Neural progenitor cell (in vitro differentiated cells): ENCODE results near the gene HFE. TPM values are rescaled to one million over a fixed set of nuclear protein-coding genes. Genes with fewer than 3 reads are reported as not detected.
"Not testable (repeated sequence)": the region's sequence is repeated elsewhere in the genome, so short reads cannot be mapped to it uniquely, and the experiment has no call there.

Source experiments
- DNase-seq: peaks from one replicate; pipeline ENCODE4 v3.0.0-alpha.2; 2016; ENCODE audit warnings: low spot score
- H2AFZ ChIP-seq: fragments of 200-600 bp; sonication (generic); replicated peaks from 2 replicates; pipeline ENCODE4 v1.6.1; 2016; ENCODE audit warnings: antibody characterized with exemption
- H3F3A ChIP-seq: fragments of 200-600 bp; sonication (generic); 2 replicates; pipeline ENCODE4 v1.6.1; 2016; ENCODE audit warnings: antibody characterized with exemption, low read depth
- H3K27ac ChIP-seq: fragments of 200-600 bp; sonication (generic); 2 replicates; pipeline ENCODE4 v1.5.1; 2016; ENCODE audit warnings: mild to moderate bottlenecking
- H3K27me3 ChIP-seq: fragments of 200-600 bp; sonication (generic); 2 replicates; pipeline ENCODE4 v1.6.1; 2016; ENCODE audit warnings: mild to moderate bottlenecking, moderate library complexity
- H3K36me3 ChIP-seq: fragments of 200-600 bp; sonication (generic); 2 replicates; pipeline ENCODE4 v1.5.1; 2016
- H3K4me1 ChIP-seq: fragments of 200-600 bp; sonication (generic); 2 replicates; pipeline ENCODE4 v1.6.1; 2016; ENCODE audit warnings: mixed run types
- H3K4me2 ChIP-seq: fragments of 200-600 bp; sonication (generic); 2 replicates; pipeline ENCODE4 v1.6.1; 2016
- H3K4me3 ChIP-seq: fragments of 200-600 bp; sonication (generic); 2 replicates; pipeline ENCODE4 v1.5.1; 2016
- H3K79me2 ChIP-seq: fragments of 200-600 bp; sonication (generic); 2 replicates; pipeline ENCODE4 v1.6.1; 2016; ENCODE audit warnings: low read depth
- H3K9ac ChIP-seq: fragments of 200-600 bp; sonication (generic); 2 replicates; pipeline ENCODE4 v1.6.1; 2016
- H3K9me3 ChIP-seq: fragments of 200-600 bp; sonication (generic); 2 replicates; pipeline ENCODE4 v1.5.1; 2016; ENCODE audit warnings: low read depth
- H4K20me1 ChIP-seq: fragments of 200-600 bp; sonication (generic); 2 replicates; pipeline ENCODE4 v1.6.1; 2016; ENCODE audit warnings: low read depth
- H3K27ac Mint-ChIP-seq: 3 replicates; pipeline ENCODE4 v1.8.0; 2021; ENCODE audit warnings: mixed read lengths
- H3K27me3 Mint-ChIP-seq: 2 replicates; pipeline ENCODE4 v1.8.0; 2022; ENCODE audit warnings: low read depth, mild to moderate bottlenecking, inconsistent platforms, moderate library complexity, mixed read lengths; ENCODE audit not compliant: insufficient read depth
- H3K36me3 Mint-ChIP-seq: 3 replicates; pipeline ENCODE4 v1.8.0; 2021; ENCODE audit warnings: mixed read lengths
- H3K4me1 Mint-ChIP-seq: 3 replicates; pipeline ENCODE4 v1.8.0; 2021; ENCODE audit warnings: mixed read lengths
- H3K4me3 Mint-ChIP-seq: 3 replicates; pipeline ENCODE4 v1.8.0; 2021; ENCODE audit warnings: mild to moderate bottlenecking, moderate library complexity, mixed read lengths
- H3K9me3 Mint-ChIP-seq: 3 replicates; pipeline ENCODE4 v1.8.0; 2020; ENCODE audit warnings: mixed read lengths
- EZH2 ChIP-seq: fragments of 200-600 bp; sonication (generic); IDR thresholded peaks from 2 replicates; pipeline ENCODE4 v1.6.1; 2017; ENCODE audit warnings: antibody characterized with exemption, mild to moderate bottlenecking, moderate library complexity
- EZH2phosphoT487 ChIP-seq: fragments of 200-600 bp; sonication (generic); IDR thresholded peaks from 2 replicates; pipeline ENCODE4 v1.6.1; 2017; ENCODE audit warnings: antibody characterized with exemption
- total RNA-seq: library from RNA; depleted of rRNA; stranded (reverse); fragments of >200 nt; gene quantifications from 2 replicates; pipeline ENCODE4 v1.2.3, GENCODE V29; 2015; ENCODE audit warnings: low replicate concordance
- TF ChIP-seq, protein P1 (sequence below): fragments of 200-600 bp; sonication (generic); IDR thresholded peaks from 2 replicates; pipeline ENCODE4 v1.5.1; 2017; ENCODE audit warnings: antibody characterized with exemption, mild to moderate bottlenecking

Gene HFE
- total RNA-seq, 1 donor from 2014 or later: 0.43 TPM

DNA sequence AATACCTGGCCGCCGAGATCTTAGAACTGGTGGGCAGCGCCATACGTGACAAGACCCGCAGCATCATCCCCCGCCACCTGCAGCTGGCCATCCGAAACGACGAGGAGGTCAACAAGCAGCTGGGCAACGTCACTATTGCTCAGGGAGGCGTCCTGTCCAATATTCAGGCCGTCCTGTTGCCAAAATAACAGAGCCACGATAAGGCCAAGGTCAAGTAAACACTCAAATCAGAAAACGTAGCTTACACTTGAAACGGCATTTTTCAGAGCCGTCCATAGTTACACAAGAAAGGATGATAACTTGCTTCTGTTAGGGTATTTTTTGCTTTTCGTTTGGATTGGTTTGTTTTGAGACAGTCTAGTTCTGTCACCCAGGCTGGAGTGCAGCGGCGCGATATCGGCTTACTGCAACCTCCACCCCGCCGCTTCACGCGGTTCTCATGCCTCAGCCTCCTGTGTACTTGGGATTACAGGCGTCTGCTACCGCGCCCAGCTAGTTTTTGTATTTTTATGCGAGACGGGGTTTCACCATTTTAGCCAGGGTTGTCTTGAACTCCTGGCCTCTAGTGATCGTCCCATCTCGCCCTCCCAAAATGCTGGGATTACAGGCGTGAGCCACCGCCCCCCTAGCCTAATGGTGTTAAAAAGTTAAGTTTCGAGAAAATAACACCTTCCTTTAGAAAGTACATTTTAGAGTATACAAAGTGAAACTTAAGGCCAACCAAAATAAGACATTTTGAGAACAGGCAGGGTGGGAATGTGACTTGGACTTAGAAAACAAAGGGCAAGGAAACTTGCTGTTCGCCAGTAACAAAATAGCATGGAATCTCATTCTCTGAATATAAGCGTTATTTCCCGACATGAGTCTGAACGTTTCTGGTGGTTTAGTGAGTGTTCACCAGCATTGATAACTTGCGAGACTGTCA lies 42.8 kb upstream of the HFE start:
- H3K4me2 ChIP-seq: no peak overlapping the region
- no peaks in the 10 kb centered on the region for H3K36me3 ChIP-seq
- peaks cover 4% of the 10 kb centered on the region for H3K27me3 Mint-ChIP-seq
- peaks cover 11% of the 10 kb centered on the region for H3K36me3 Mint-ChIP-seq
- H3K9me3 Mint-ChIP-seq: peaks cover 24% of the 10 kb centered on the region
- no peaks in the 10 kb centered on the region for H3K9me3 ChIP-seq
- H2AFZ ChIP-seq: no peak overlapping the region
- peak overlapping the region; percentile 38 for H3K4me3 Mint-ChIP-seq
- TF ChIP-seq EZH2 (no peak), EZH2phosphoT487 (no peak)
- TF ChIP-seq, protein P1, sequence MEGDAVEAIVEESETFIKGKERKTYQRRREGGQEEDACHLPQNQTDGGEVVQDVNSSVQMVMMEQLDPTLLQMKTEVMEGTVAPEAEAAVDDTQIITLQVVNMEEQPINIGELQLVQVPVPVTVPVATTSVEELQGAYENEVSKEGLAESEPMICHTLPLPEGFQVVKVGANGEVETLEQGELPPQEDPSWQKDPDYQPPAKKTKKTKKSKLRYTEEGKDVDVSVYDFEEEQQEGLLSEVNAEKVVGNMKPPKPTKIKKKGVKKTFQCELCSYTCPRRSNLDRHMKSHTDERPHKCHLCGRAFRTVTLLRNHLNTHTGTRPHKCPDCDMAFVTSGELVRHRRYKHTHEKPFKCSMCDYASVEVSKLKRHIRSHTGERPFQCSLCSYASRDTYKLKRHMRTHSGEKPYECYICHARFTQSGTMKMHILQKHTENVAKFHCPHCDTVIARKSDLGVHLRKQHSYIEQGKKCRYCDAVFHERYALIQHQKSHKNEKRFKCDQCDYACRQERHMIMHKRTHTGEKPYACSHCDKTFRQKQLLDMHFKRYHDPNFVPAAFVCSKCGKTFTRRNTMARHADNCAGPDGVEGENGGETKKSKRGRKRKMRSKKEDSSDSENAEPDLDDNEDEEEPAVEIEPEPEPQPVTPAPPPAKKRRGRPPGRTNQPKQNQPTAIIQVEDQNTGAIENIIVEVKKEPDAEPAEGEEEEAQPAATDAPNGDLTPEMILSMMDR: no peak
- peaks cover 14% of the 10 kb centered on the region for H3K4me1 ChIP-seq
- H3F3A ChIP-seq: peaks cover 3% of the 10 kb centered on the region
- no peak overlapping the region for H3K4me3 ChIP-seq
- H3K27ac ChIP-seq: no peak overlapping the region
- H3K27ac Mint-ChIP-seq: no peak overlapping the region
- DNase-seq: no peak
- H3K79me2 ChIP-seq: no peaks in the 10 kb centered on the region
- H3K27me3 ChIP-seq: no peaks in the 10 kb centered on the region
- no peaks in the 10 kb centered on the region for H4K20me1 ChIP-seq
- no peak overlapping the region for H3K9ac ChIP-seq
- peaks cover 8% of the 10 kb centered on the region for H3K4me1 Mint-ChIP-seq

DNA sequence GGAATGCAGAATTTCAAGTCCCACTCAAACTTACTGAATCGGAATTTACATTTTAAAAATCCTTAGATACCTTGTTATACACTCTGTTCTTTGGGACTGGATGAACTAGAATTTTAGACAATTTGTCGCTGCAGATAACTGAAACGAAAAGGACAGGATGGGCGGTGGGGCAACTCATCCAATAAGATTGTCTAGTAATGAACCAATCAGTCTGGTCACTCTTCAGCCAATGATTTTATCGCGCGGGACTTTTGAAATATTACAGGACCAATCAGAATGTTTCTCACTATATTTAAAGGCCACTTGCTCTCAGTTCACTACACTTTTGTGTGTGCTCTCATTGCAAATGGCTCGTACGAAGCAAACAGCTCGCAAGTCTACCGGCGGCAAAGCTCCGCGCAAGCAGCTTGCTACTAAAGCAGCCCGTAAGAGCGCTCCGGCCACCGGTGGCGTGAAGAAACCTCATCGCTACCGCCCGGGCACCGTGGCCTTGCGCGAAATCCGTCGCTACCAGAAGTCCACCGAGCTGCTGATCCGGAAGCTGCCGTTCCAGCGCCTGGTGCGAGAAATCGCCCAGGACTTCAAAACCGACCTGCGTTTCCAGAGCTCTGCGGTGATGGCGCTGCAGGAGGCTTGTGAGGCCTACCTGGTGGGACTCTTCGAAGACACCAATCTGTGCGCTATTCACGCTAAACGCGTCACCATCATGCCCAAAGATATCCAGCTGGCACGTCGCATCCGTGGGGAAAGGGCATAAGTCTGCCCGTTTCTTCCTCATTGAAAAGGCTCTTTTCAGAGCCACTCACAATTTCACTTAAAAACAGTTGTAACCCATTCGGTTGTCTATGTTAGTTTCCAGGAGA lies 41.9 kb upstream of the HFE start:
- peak overlapping the region; percentile 31 for H3K27ac Mint-ChIP-seq
- H3K9me3 Mint-ChIP-seq: peaks cover 24% of the 10 kb centered on the region
- no peaks in the 10 kb centered on the region for H3K79me2 ChIP-seq
- H4K20me1 ChIP-seq: no peaks in the 10 kb centered on the region
- no peak overlapping the region for H3K9ac ChIP-seq
- H3K9me3 ChIP-seq: no peaks in the 10 kb centered on the region
- no peak overlapping the region for H3K4me2 ChIP-seq
- peaks cover 7% of the 10 kb centered on the region for H3K27me3 Mint-ChIP-seq
- no peaks in the 10 kb centered on the region for H3K36me3 ChIP-seq
- no peak overlapping the region for H2AFZ ChIP-seq
- no peak for TF ChIP-seq EZH2
- TF ChIP-seq, protein P1: no peak
- TF ChIP-seq EZH2phosphoT487: no peak
- H3K4me1 ChIP-seq: peaks cover 18% of the 10 kb centered on the region
- H3K36me3 Mint-ChIP-seq: peaks cover 11% of the 10 kb centered on the region
- no peak overlapping the region for H3K4me3 ChIP-seq
- peaks cover 8% of the 10 kb centered on the region for H3K4me1 Mint-ChIP-seq
- peaks cover 3% of the 10 kb centered on the region for H3F3A ChIP-seq
- no peak overlapping the region for H3K27ac ChIP-seq
- H3K4me3 Mint-ChIP-seq: peak overlapping the region; percentile 22
- H3K27me3 ChIP-seq: no peaks in the 10 kb centered on the region
- no peak for DNase-seq

DNA sequence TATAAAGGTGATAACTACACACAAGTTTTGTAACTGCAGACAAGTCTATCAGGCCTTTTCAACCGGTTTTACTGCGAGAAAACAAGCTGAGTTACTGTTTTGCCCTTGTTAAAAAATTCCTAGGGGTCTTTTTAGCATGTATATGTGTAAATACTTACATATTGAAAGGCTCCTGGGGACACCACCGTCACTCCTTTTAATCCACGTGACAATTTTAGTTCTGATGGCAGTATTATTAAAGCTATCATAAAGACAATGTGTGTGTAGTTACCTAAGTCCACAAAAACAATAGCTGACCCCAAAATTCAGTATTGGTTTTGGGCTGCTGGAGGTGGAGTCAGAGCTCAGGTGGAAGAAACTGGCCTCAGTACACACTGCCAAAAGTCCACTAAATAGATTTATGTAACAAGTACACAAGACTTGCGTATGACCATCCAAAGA lies 41.3 kb upstream of the HFE start:
- no peak for DNase-seq
- no peaks in the 10 kb centered on the region for H3K36me3 ChIP-seq
- Mint-ChIP-seq H3K27me3 (peaks cover 7% of the 10 kb centered on the region), H3K9me3 (peaks cover 24% of the 10 kb centered on the region), H3K27ac (no peak overlapping the region), H3K4me1 (peaks cover 8% of the 10 kb centered on the region), H3K36me3 (peaks cover 11% of the 10 kb centered on the region), H3K4me3 (no peak overlapping the region)
- no peak for TF ChIP-seq EZH2
- TF ChIP-seq, protein P1: no peak
- no peak for TF ChIP-seq EZH2phosphoT487
- H3K79me2 ChIP-seq: no peaks in the 10 kb centered on the region
- H3K9ac ChIP-seq: no peak overlapping the region
- H3K4me1 ChIP-seq: peaks cover 18% of the 10 kb centered on the region
- no peak overlapping the region for H3K27ac ChIP-seq
- H3K4me2 ChIP-seq: no peak overlapping the region
- no peaks in the 10 kb centered on the region for H3K27me3 ChIP-seq
- H3F3A ChIP-seq: peaks cover 3% of the 10 kb centered on the region
- no peaks in the 10 kb centered on the region for H3K9me3 ChIP-seq
- H3K4me3 ChIP-seq: no peak overlapping the region
- H4K20me1 ChIP-seq: no peaks in the 10 kb centered on the region
- H2AFZ ChIP-seq: no peak overlapping the region

DNA sequence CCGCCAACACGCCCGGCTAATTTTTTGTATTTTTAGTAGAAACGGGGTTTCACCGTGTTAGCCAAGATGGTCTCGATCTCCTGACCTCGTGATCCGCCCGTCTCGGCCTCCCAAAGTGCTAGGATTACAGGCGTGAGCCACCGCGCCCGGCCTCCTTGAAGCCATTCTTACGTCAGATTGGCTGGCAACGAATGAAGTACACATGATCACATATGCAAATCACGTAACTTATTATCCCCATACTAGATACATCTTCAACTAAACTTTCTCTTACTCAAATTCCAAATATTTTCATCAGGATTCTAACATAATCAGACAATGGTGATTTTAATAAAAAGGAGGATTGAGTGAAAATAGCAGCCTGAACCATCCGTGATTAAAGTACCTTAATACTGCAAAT lies 39.9 kb upstream of the HFE start:
- not testable (repeated sequence) for DNase-seq, H3K27me3 ChIP-seq, H3F3A ChIP-seq, H3K9ac ChIP-seq, H3K4me2 ChIP-seq, H2AFZ ChIP-seq, H3K36me3 Mint-ChIP-seq, H3K9me3 ChIP-seq, H3K79me2 ChIP-seq, H3K36me3 ChIP-seq, H3K4me3 Mint-ChIP-seq, H4K20me1 ChIP-seq, H3K27ac ChIP-seq, H3K27ac Mint-ChIP-seq, H3K27me3 Mint-ChIP-seq, H3K4me3 ChIP-seq
- H3K4me1 ChIP-seq: peaks cover 21% of the 10 kb centered on the region
- peaks cover 15% of the 10 kb centered on the region for H3K4me1 Mint-ChIP-seq
- peaks cover 18% of the 10 kb centered on the region for H3K9me3 Mint-ChIP-seq
